HG02852 (cell line): ENCODE data around the gene PCSK6.

Source experiments
- ATAC-seq: cut with Tn5 transposase; IDR thresholded peaks from one replicate; pipeline ENCODE4 v1.9.1; 2021; ENCODE audit warnings: mild to moderate bottlenecking, moderate library complexity; ENCODE audit not compliant: unreplicated experiment

Gene PCSK6

GRCh38 chr15:101448336-101448735 lies 41.2 kb downstream of the PCSK6 start:
- ATAC-seq = no peak

- ATAC-seq = no peak
Observed at GRCh38 chr15:101447561-101448071, 41.9 kb downstream of the PCSK6 start.

- ATAC-seq = no peak
Observed at GRCh38 chr15:101447168-101447533, 42.4 kb downstream of the PCSK6 start.

GRCh38 chr15:101446518-101447167 lies 42.9 kb downstream of the PCSK6 start:
- no peak for ATAC-seq

- ATAC-seq = no peak
Observed at GRCh38 chr15:101445562-101446517, 43.7 kb downstream of the PCSK6 start.

- no peak for ATAC-seq
Observed at GRCh38 chr15:101444807-101445508, 44.5 kb downstream of the PCSK6 start.

GRCh38 chr15:101444015-101444414 lies 45.5 kb downstream of the PCSK6 start:
- ATAC-seq = no peak

- ATAC-seq = no peak
Observed at GRCh38 chr15:101442272-101442671, 47.2 kb downstream of the PCSK6 start.

GRCh38 chr15:101441696-101442095 lies 47.8 kb downstream of the PCSK6 start:
- no peak for ATAC-seq

GRCh38 chr15:101440846-101441590 lies 48.5 kb downstream of the PCSK6 start:
- no peak for ATAC-seq

- no peak for ATAC-seq
Observed at GRCh38 chr15:101439920-101440319, 49.6 kb downstream of the PCSK6 start.

- no peak for ATAC-seq
Observed at GRCh38 chr15:101439285-101439919, 50.1 kb downstream of the PCSK6 start.

GRCh38 chr15:101438482-101439284 lies 50.8 kb downstream of the PCSK6 start:
- no peak for ATAC-seq

GRCh38 chr15:101437618-101438481 lies 51.7 kb downstream of the PCSK6 start:
- no peak for ATAC-seq

GRCh38 chr15:101437209-101437608 lies 52.3 kb downstream of the PCSK6 start:
- ATAC-seq = no peak

GRCh38 chr15:101436526-101436925 lies 53.0 kb downstream of the PCSK6 start:
- no peak for ATAC-seq

GRCh38 chr15:101435761-101436160 lies 53.7 kb downstream of the PCSK6 start:
- no peak for ATAC-seq
